GM20431 (cell line): ENCODE data around the gene IWS1.

Source experiments
- in situ Hi-C: fragments of 300-500 bp; cut with MseI, MboI; formaldehyde crosslinking; loops from one replicate; pipeline ENCODE4 v1.15.0; 2020; ENCODE audit warnings: low sequenced_read_pairs; ENCODE audit not compliant: unreplicated experiment

Gene IWS1

GRCh38 chr2:127463155-127463991 lies 62.9 kb downstream of the IWS1 start:
- in situ Hi-C loops, result loop anchor here (25.0 kb wide), 1 partner anchor 276 kb away; no protein-coding TSS in a partner anchor

GRCh38 chr2:127462461-127462860 lies 63.8 kb downstream of the IWS1 start:
- in situ Hi-C loops, result loop anchor here (25.0 kb wide), 1 partner anchor 275 kb away; no protein-coding TSS in a partner anchor

DNA sequence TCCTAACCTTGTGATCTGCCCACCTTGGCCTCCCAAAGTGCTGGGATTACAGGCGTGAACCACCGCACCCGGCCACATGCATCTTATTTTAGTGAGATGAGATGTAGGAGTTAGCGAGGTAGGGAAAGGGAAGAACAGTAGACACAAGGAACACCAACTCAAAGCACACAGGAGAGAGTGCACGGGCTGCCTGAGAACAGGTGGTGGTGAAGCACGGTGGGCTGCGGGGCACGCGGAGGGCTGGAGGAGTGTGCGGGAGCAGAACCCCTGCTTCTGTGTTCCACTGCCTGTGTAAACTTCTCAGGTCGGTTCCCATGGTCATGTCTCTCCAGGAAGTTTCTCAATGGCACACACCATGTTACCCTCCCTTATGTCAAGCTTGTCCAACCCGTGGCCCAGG lies 69.3 kb downstream of the IWS1 start:
- in situ Hi-C loops, result loop anchor here (25.0 kb wide), 1 partner anchor 270 kb away; no protein-coding TSS in a partner anchor

GRCh38 chr2:127455566-127456493 lies 70.5 kb downstream of the IWS1 start:
- in situ Hi-C loops, result loop anchor here (25.0 kb wide), 1 partner anchor 269 kb away; no protein-coding TSS in a partner anchor

- in situ Hi-C loops, result loop anchor here (25.0 kb wide), 1 partner anchor 268 kb away; no protein-coding TSS in a partner anchor
Observed at GRCh38 chr2:127454595-127455565, 71.4 kb downstream of the IWS1 start.

- in situ Hi-C loops, result loop anchor here (25.0 kb wide), 1 partner anchor 266 kb away; no protein-coding TSS in a partner anchor
Observed at GRCh38 chr2:127453392-127454171, 72.7 kb downstream of the IWS1 start.

- in situ Hi-C loops, result loop anchor here (25.0 kb wide), 1 partner anchor 266 kb away; no protein-coding TSS in a partner anchor
Observed at GRCh38 chr2:127453013-127453391, 73.3 kb downstream of the IWS1 start.

- in situ Hi-C loops, result loop anchor here (25.0 kb wide), 1 partner anchor 265 kb away; no protein-coding TSS in a partner anchor
Observed at GRCh38 chr2:127452423-127452822, 73.9 kb downstream of the IWS1 start.

GRCh38 chr2:127451981-127452380 lies 74.3 kb downstream of the IWS1 start:
- in situ Hi-C loops, result loop anchor here (25.0 kb wide), 1 partner anchor 265 kb away; no protein-coding TSS in a partner anchor

DNA sequence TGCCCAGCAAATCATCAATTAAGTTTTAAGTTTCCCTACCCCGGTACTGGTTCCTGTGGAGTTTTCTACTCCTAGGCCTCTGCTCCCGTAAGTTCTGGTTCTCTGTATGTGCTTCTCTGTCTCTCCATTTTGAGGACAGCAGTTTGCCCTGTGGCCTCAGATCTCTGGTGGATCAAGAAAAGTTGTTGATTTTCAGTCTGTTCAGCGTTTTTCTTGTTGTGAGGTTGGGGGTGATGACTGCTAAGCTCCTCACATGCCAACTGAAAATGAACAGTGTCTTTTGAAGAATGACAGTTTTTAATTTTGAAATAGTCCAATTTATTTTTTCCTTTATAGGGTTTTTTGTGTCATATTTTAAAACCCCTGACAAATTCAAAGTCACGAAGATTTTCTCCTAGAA lies 76.4 kb downstream of the IWS1 start:
- in situ Hi-C loops, result loop anchor here (25.0 kb wide), 1 partner anchor 263 kb away; no protein-coding TSS in a partner anchor

- in situ Hi-C loops, result no loop called here
Observed at GRCh38 chr2:127449414-127449813, 76.9 kb downstream of the IWS1 start.

GRCh38 chr2:127448526-127448925 lies 77.8 kb downstream of the IWS1 start:
- in situ Hi-C loops, result no loop called here

DNA sequence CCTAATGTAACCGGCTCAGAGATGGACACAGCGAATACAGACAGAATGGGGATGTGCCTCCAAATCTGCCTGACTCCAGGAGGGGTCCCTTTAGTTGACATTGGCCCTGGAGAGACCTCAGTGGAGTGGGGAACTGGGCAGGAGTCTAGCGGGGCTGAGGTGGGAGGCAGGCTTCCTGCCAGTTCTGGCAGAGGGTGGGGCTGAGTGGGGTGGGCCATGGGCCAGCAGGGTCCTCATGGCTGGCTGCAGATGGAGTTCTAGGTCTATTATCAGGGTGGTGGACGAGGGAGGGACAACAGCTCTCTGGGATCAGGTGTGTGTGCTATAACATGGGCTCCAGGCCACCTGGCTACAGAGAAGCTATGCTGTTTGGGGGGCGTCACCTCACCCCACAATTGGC lies 86.9 kb downstream of the IWS1 start:
- in situ Hi-C loops, result no loop called here

- in situ Hi-C loops, result no loop called here
Observed at GRCh38 chr2:127437781-127438726, 88.2 kb downstream of the IWS1 start.

GRCh38 chr2:127437056-127437455 lies 89.2 kb downstream of the IWS1 start:
- in situ Hi-C loops, result no loop called here

DNA sequence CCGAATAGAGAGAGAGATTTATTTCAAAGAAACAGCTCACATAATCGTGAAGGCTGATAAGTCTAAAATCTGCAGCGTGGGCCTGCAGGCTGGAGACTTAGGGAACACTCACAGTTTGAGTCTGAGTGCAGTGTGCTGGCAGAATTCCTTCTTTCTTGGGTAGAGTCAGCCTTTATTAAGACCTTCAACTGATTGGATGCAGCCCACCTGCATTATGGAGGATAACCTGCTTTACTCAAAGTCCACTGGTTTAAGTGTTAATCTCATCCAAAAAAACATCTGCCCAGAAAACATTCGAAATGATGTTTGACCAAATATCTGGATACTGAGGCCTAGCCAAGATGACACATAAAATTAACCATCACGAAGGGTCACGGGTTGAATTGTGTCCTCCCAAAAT lies 91.8 kb downstream of the IWS1 start:
- in situ Hi-C loops, result no loop called here

DNA sequence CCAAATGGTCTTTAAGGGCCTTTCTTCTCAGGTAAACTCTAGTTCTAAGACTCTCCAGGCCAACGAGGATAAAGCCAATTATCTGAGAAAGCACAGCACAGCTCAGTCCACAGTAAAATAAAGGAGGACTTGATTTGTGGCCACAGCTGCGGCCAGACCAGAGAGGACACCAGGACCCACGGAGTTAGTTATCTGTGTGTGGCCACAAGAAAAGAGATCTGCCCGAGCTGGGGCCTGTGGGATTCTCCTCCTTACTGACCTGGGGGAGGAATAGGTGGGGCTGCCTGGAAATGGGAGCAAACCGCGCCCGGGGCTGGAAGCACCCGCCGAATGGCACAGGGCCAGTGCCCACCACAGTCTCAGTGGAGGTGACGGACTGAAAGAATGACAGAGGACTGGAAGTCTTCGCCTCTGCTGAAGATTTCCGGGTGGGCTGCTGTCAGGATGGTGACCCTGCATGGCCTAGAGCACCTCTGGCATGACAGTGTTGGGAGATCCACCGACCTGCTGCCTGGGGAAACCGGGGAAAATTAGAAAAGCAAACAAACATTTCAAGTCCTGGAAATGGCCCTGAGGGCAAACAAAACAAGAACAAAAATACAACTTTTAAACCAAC lies 94.8 kb downstream of the IWS1 start:
- in situ Hi-C loops, result no loop called here
